Ovary (tissue), 9 donors: ENCODE measurements around the gene TMEM219. TPM values are rescaled to one million over a fixed set of nuclear protein-coding genes. Genes with fewer than 3 reads are reported as not detected.
"Not testable (repeated sequence)": the region's sequence is repeated elsewhere in the genome, so short reads cannot be mapped to it uniquely, and the experiment has no call there.

Experiments
- DNase-seq, 5 donors: peaks; one replicate each; pipeline ENCODE4 v3.0.0-alpha.2; 2019 to 2020
- H3K27ac ChIP-seq, 2 donors: fragments of 200-600 bp; one replicate each; pipeline versions ENCODE4 v1.5.1 to v1.8.0; 2019 to 2022
- H3K27me3 ChIP-seq: fragments of 200-600 bp; one replicate; pipeline ENCODE4 v1.8.0; 2022
- H3K36me3 ChIP-seq: fragments of 200-600 bp; sonication (generic); one replicate; pipeline ENCODE4 v1.5.1; 2019
- H3K4me1 ChIP-seq: one replicate; pipeline ENCODE4 v1.8.1; 2013; ENCODE audit warnings: mild to moderate bottlenecking, moderate library complexity; ENCODE audit not compliant: insufficient read depth
- H3K4me3 ChIP-seq: fragments of 200-600 bp; sonication (generic); one replicate; pipeline ENCODE4 v1.5.1; 2017
- H3K9me3 ChIP-seq, 2 donors: fragments of 200-600 bp in 1 of 2; sonication (generic) in 1 of 2; one replicate each; pipeline versions ENCODE4 v1.5.1 to v1.8.1; 2013 to 2019; ENCODE audit warnings: mild to moderate bottlenecking in 1 of 2, moderate library complexity in 1 of 2
- CTCF ChIP-seq, 3 donors: fragments of 450-650 bp in 2 of 3; fragments of 200-600 bp in 1 of 3; IDR thresholded peaks; one replicate each; pipeline versions ENCODE4 v1.5.1 to v1.8.0; 2016 to 2022; ENCODE audit warnings: antibody characterized with exemption in 3 of 3, mild to moderate bottlenecking in 1 of 3
- EP300 ChIP-seq: sonication (generic); formaldehyde crosslinking; IDR thresholded peaks from one replicate; pipeline ENCODE4 v1.6.1; 2017; ENCODE audit warnings: antibody characterized with exemption
- POLR2A ChIP-seq: fragments of 450-650 bp; IDR thresholded peaks from one replicate; pipeline ENCODE4 v1.6.1; 2017; ENCODE audit warnings: antibody characterized with exemption, mild to moderate bottlenecking, moderate library complexity
- WGBS, 3 donors: extraction: QIAGEN DNeasy Blood & Tissue Kit in 1 of 3; methylation state at CpG; one replicate each; pipeline versions ENCODE4 v1.1.5 to v1.1.7; 2013 to 2017; 5-methylcytosine and 5-hydroxymethylcytosine counted together
- intact Hi-C, 4 donors: fragments of 100-400 bp; cut with DNase I; formaldehyde crosslinking; loops; one replicate each; pipeline versions ENCODE4 v1.11.0 to v1.15.1; 2022 to 2023
- polyA plus RNA-seq, 2 donors: library from polyadenylated mRNA; stranded (reverse); fragments of 200-250 nt in 1 of 2; fragments of 350-450 nt in 1 of 2; fragmentation: Illumina TruSeq in 1 of 2; extraction: RNeasy Lipid Tissue Mini Kit (QIAGEN cat#74804) in 1 of 2; gene quantifications; one replicate each; pipeline ENCODE4 v1.2.3, GENCODE V29; 2013 to 2014
- total RNA-seq, 7 donors: library from RNA; depleted of rRNA in 2 of 7; stranded (reverse); fragments of >200 nt in 2 of 7; fragmentation: NEBNext Ultra II Directional in 3 of 7; extraction: Animal tissue kit (Norgen Biotek cat#: 25700) in 3 of 7; gene quantifications; one replicate each; pipeline versions ENCODE4 v1.1.0 to v1.2.4, GENCODE V29; 2016 to 2023
- donor health status: DM: no; HTN: no; CAD: no; lungs with moderate emphysema.
- donor health status: DM: no; HTN: no; CAD: no.
- donor health status: Bipolar disorder and iron deficiency.
- donor health status: DM: yes; HTN: yes; CAD: no.
- donor health status: DM: no; HTN: no; CAD: no.
- donor health status: DM: yes; HTN: yes; CAD: no.

TMEM219 gene
- total and polyA plus RNA-seq, 9 donors = 81.3 to 143 (median 87.4) TPM

GRCh38 chr16:29926711-29927052, 35.2 kb upstream of the TMEM219 start:
- 2 to 3% (median 3%) methylated on average over 12 of the region's 12 CpGs for WGBS, 3 donors
- Histone ChIP-seq H3K36me3 (no peaks in the 10 kb centered on the region), H3K27me3 (no peaks in the 10 kb centered on the region), H3K9me3 (no peaks in the 10 kb centered on the region), H3K4me1 (peaks cover 13% of the 10 kb centered on the region), H3K27ac (peak overlapping the region; percentile 54 to 82), H3K4me3 (peak overlapping the region; percentile 73)
- intact Hi-C loops = loop anchor here in 3 of 4 donors (2.0 to 10.0 kb wide), 3 partner anchors 34 to 78 kb away; no protein-coding TSS in a partner anchor
- peak in 2 of 5 donors; percentile 28 to 32 for DNase-seq
- no peak for TF ChIP-seq EP300
- TF ChIP-seq CTCF (IDR thresholded peaks at IDR 0.05) = no peak
- no peak for TF ChIP-seq POLR2A

GRCh38 chr16:29927070-29927905, 34.6 kb upstream of the TMEM219 start:
- Histone ChIP-seq H3K9me3 (no peaks in the 10 kb centered on the region), H3K4me1 (peaks cover 13% of the 10 kb centered on the region), H3K27ac (peak overlapping the region; percentile 5 to 82), H3K4me3 (peak overlapping the region; percentile 73), H3K36me3 (no peaks in the 10 kb centered on the region), H3K27me3 (no peaks in the 10 kb centered on the region)
- peak in 2 of 5 donors; percentile 47 to 49 for DNase-seq
- TF ChIP-seq EP300 (no peak), POLR2A (no peak), CTCF (IDR thresholded peaks at IDR 0.05) (no peak)
- 12 to 33% (median 14%) methylated on average over 12 of the region's 12 CpGs for WGBS, 3 donors
- intact Hi-C loops = loop anchor here in 3 of 4 donors (2.0 to 10.0 kb wide), 3 partner anchors 34 to 78 kb away; no protein-coding TSS in a partner anchor

GRCh38 chr16:29931750-29932149, 30.1 kb upstream of the TMEM219 start:
- intact Hi-C loops, H3K36me3 ChIP-seq, H3K4me1 ChIP-seq, H3K4me3 ChIP-seq, H3K27ac ChIP-seq, DNase-seq, H3K27me3 ChIP-seq, H3K9me3 ChIP-seq: not testable (repeated sequence)
- 90 to 100% (median 93%) methylated on average over 2 of the region's 2 CpGs for WGBS, 3 donors

GRCh38 chr16:29940656-29941055, 21.2 kb upstream of the TMEM219 start:
- intact Hi-C loops = no loop called here
- Histone ChIP-seq H3K4me1 (peaks cover 6% of the 10 kb centered on the region), H3K9me3 (no peaks in the 10 kb centered on the region), H3K27ac (no peak overlapping the region), H3K27me3 (no peaks in the 10 kb centered on the region), H3K36me3 (no peaks in the 10 kb centered on the region), H3K4me3 (no peak overlapping the region)
- DNase-seq = peak in 1 of 5 donors; percentile 10
- 12 to 16% (median 15%) methylated on average over 4 of the region's 4 CpGs for WGBS, 3 donors
- TF ChIP-seq EP300 (no peak), CTCF (IDR thresholded peaks at IDR 0.05) (no peak), POLR2A (no peak)
